NCI-H128 (cell line): ENCODE results near the gene PHLDB2.
A peak's percentile ranks its signal among the peaks of the same experiment; 100 is the strongest.

Source experiments
- DNase-seq: peaks from one replicate; lab custom pipeline; 2025; ENCODE audit not compliant: unreplicated experiment; lab: John Stamatoyannopoulos, UW

PHLDB2 gene

GRCh38 chr3:111989061-111989678, 130.1 kb downstream of the PHLDB2 start:
- DNase-seq: peak; percentile 35

GRCh38 chr3:111993038-111993437, 134.0 kb downstream of the PHLDB2 start:
- DNase-seq: no peak

GRCh38 chr3:111998636-111999483, 139.8 kb downstream of the PHLDB2 start, which contains the start of gene TAGLN3:
TAGLN3 (plus strand) TSS chr3:111998922; CDS start chr3:111999423, 501 bp downstream.
- DNase-seq: peak; percentile 80

- DNase-seq: no peak
These were observed 140.6 kb downstream of the PHLDB2 start for GRCh38 chr3:111999484-112000324.

GRCh38 chr3:112000367-112000771, 141.3 kb downstream of the PHLDB2 start:
- no peak for DNase-seq

GRCh38 chr3:112000966-112001365, 141.9 kb downstream of the PHLDB2 start:
- DNase-seq: peak; percentile 40

- no peak for DNase-seq
These were observed 142.5 kb downstream of the PHLDB2 start for GRCh38 chr3:112001526-112001925.

GRCh38 chr3:112002096-112002971, 143.3 kb downstream of the PHLDB2 start:
- DNase-seq: no peak

GRCh38 chr3:112003321-112004080, 144.4 kb downstream of the PHLDB2 start:
- DNase-seq: no peak

GRCh38 chr3:112004187-112004586, 145.1 kb downstream of the PHLDB2 start:
- no peak for DNase-seq

- DNase-seq: no peak
These were observed 145.6 kb downstream of the PHLDB2 start for GRCh38 chr3:112004669-112005068.

- DNase-seq: no peak
These were observed 146.1 kb downstream of the PHLDB2 start for GRCh38 chr3:112005091-112005672.

GRCh38 chr3:112007633-112008032, 148.6 kb downstream of the PHLDB2 start:
- no peak for DNase-seq

- DNase-seq: no peak
These were observed 150.6 kb downstream of the PHLDB2 start for GRCh38 chr3:112009670-112010069.

- DNase-seq: peak; percentile 29
These were observed 151.6 kb downstream of the PHLDB2 start for GRCh38 chr3:112010636-112011035.

- DNase-seq: no peak
These were observed 152.4 kb downstream of the PHLDB2 start for GRCh38 chr3:112011376-112011940.

GRCh38 chr3:112012205-112012992, 153.3 kb downstream of the PHLDB2 start:
- DNase-seq: no peak
